K562 (cell line): ENCODE data around the gene SP6. TPM values are rescaled to one million over a fixed set of nuclear protein-coding genes. Genes with fewer than 3 reads are reported as not detected.

Source experiments
- ATAC-seq: fragments of 200-7000 bp; cut with Tn5 transposase; 3 replicates; pipeline ENCODE4 v1.9.1; 2020; ENCODE audit warnings: moderate library complexity
- BruUV-seq: library from RNA; stranded (reverse); fragments of 400-500 nt; replicated peaks from 2 replicates; lab custom pipeline; 2021; lab: Mats Ljungman, UMichigan
- CTCF ChIA-PET: fragments of 300-600 bp; formaldehyde crosslinking; extraction: SDS; loops from one replicate; lab custom pipeline; 2021; ENCODE audit warnings: low intra/inter-chr PET ratio; lab: Yijun Ruan, JAX
- POLR2A ChIA-PET: fragments of 300-600, 350-650 bp; sonication (Branson Sonifier 250); formaldehyde crosslinking; extraction: SDS; loops from one replicate; lab custom pipeline; 2021; ENCODE audit warnings: antibody characterized with exemption, inconsistent platforms; lab: Yijun Ruan, JAX
- DNase-seq, 4 experiments: peaks; one replicate each; pipeline versions ENCODE4 v3.0.0 to v3.0.0-alpha.2; 2011 to 2018; ENCODE audit warnings: low spot score in 3 of 4, mixed read lengths in 3 of 4; ENCODE audit errors: extremely low read depth in 1 of 4
- FAIRE-seq: peaks from 2 replicates; lab custom pipeline; 2011; peaks lifted over from hg19 to GRCh38; lab: Jason Lieb, UNC
- H2AFZ ChIP-seq: 2 replicates; pipeline ENCODE4 v1.6.0; 2011; ENCODE audit warnings: low read depth, low read length, control low read depth, inconsistent platforms
- H3K27ac ChIP-seq: fragments of 200-600 bp; 3 replicates; pipeline ENCODE4 v1.8.0; 2011; ENCODE audit warnings: low read depth, mild to moderate bottlenecking, control low read depth, inconsistent platforms, low read length, moderate library complexity, mixed read lengths; ENCODE audit errors: extremely low read depth
- H3K27me3 ChIP-seq, 2 experiments: fragments of 300-600 bp in 1 of 2; 2 replicates in 1 of 2; 3 replicates in 1 of 2; pipeline versions ENCODE4 v1.6.0 to v1.8.0; 2011; ENCODE audit warnings: inconsistent platforms in 2 of 2, low read length in 2 of 2, mild to moderate bottlenecking in 1 of 2, mixed read lengths in 1 of 2, moderate library complexity in 1 of 2; ENCODE audit not compliant: control insufficient read depth in 2 of 2, insufficient read depth in 2 of 2
- H3K36me3 ChIP-seq: fragments of 300-600 bp; 3 replicates; pipeline ENCODE4 v1.8.0; 2011; ENCODE audit warnings: mild to moderate bottlenecking, low read length, inconsistent platforms; ENCODE audit not compliant: control insufficient read depth, insufficient read depth
- H3K4me1 ChIP-seq, 2 experiments: fragments of 200-600 bp in 1 of 2; replicated peaks in 1 of 2; 2 replicates in 1 of 2; 3 replicates in 1 of 2; pipeline versions ENCODE4 v1.5.1 to v1.8.0; 2011; ENCODE audit warnings: inconsistent platforms in 2 of 2, low read length in 2 of 2, mild to moderate bottlenecking in 1 of 2, mixed read lengths in 1 of 2, moderate library complexity in 1 of 2; ENCODE audit not compliant: control insufficient read depth in 2 of 2, insufficient read depth in 2 of 2
- H3K4me2 ChIP-seq: 2 replicates; pipeline ENCODE4 v1.6.1; 2011; ENCODE audit warnings: low read length, control low read depth, inconsistent platforms, mixed read lengths; ENCODE audit not compliant: insufficient read depth
- H3K4me3 ChIP-seq: fragments of 200-600 bp; sonication (generic), shearing (Covaris generic); 2 replicates; pipeline ENCODE4 v1.5.1; 2016; ENCODE audit warnings: control low read depth, inconsistent platforms
- H3K79me2 ChIP-seq: fragments of 200-600 bp; 3 replicates; pipeline ENCODE4 v1.8.0; 2011; ENCODE audit warnings: low read length, inconsistent platforms; ENCODE audit not compliant: control insufficient read depth, insufficient read depth
- H3K9ac ChIP-seq, 2 experiments: 2 replicates each; pipeline versions ENCODE4 v1.6.0 to v1.6.1; 2011; ENCODE audit warnings: low read depth in 2 of 2, low read length in 2 of 2, control low read depth in 1 of 2, inconsistent platforms in 1 of 2, mild to moderate bottlenecking in 1 of 2, mixed read lengths in 1 of 2; ENCODE audit not compliant: insufficient read depth in 1 of 2
- H3K9me1 ChIP-seq: one replicate; pipeline ENCODE4 v1.6.0; 2011; ENCODE audit warnings: inconsistent platforms, mild to moderate bottlenecking, low read length, moderate library complexity; ENCODE audit not compliant: control insufficient read depth, insufficient read depth
- H3K9me3 ChIP-seq: replicated peaks from 2 replicates; pipeline ENCODE4 v1.5.1; 2011; ENCODE audit warnings: low read depth, low read length, inconsistent platforms; ENCODE audit not compliant: control insufficient read depth, insufficient read depth
- H4K20me1 ChIP-seq: replicated peaks from 2 replicates; pipeline ENCODE4 v1.6.1; 2011; ENCODE audit warnings: low read length, inconsistent platforms, mixed read lengths; ENCODE audit not compliant: control insufficient read depth, insufficient read depth
- HNRNPLL ChIP-seq: fragments of 200-400 bp; formaldehyde crosslinking; IDR thresholded peaks from 2 replicates; pipeline ENCODE4 v1.6.1; 2017; ENCODE audit warnings: low read length, low read depth, mild to moderate bottlenecking; ENCODE audit not compliant: poor library complexity, severe bottlenecking
- NCOA1 ChIP-seq: fragments of 450-650 bp; IDR thresholded peaks from 2 replicates; pipeline ENCODE4 v1.6.1; 2016; ENCODE audit warnings: low read depth
- PKNOX1 ChIP-seq: fragments of 450-650 bp; IDR thresholded peaks from 2 replicates; pipeline ENCODE4 v1.6.1; 2016
- U2AF1 ChIP-seq: fragments of 200-400 bp; formaldehyde crosslinking; optimal IDR thresholded peaks from 2 replicates; pipeline ENCODE3; 2017; ENCODE audit warnings: mild to moderate bottlenecking, low read depth, low read length, moderate library complexity
- WGBS: fragments of 100-300 bp; shearing (Covaris generic); methylation state at CpG from one replicate; pipeline ENCODE4 v1.1.6; 2016; ENCODE audit warnings: low coverage, mixed read lengths; ENCODE audit not compliant: insufficient coverage; ENCODE audit errors: missing lambda C conversion rate; 5-methylcytosine and 5-hydroxymethylcytosine counted together
- in situ Hi-C: fragments of 300-500 bp; cut with MboI; formaldehyde crosslinking; loops from 4 replicates; pipeline ENCODE4 v1.15.0; 2018; ENCODE audit warnings: inconsistent platforms, mixed read lengths
- intact Hi-C: fragments of 100-400 bp; cut with micrococcal nuclease; formaldehyde crosslinking; loops from 2 replicates; pipeline ENCODE4 v1.14.2; 2022
- polyA plus RNA-seq, 8 experiments: library from polyadenylated mRNA; depleted of rRNA in 4 of 8; stranded (reverse) in 5 of 8; unstranded in 3 of 8; fragments of >200 nt; fragmentation: Nextera tagmentation in 2 of 8; fragmentation: Illumina TruSeq in 1 of 8; extraction: Ambion mirVana in 2 of 8; extraction: Trizol in 1 of 8; gene quantifications; 2 replicates each; pipeline versions ENCODE4 v1.2.1 to v1.2.3, GENCODE V29; 2011 to 2014; ENCODE audit warnings: inconsistent platforms in 1 of 8, missing spikeins in 1 of 8
- total RNA-seq, 7 experiments: library from RNA; depleted of rRNA in 6 of 7; stranded (reverse); fragments of >200 nt in 6 of 7; fragmentation: Illumina TruSeq in 2 of 7; extraction: Trizol in 2 of 7; gene quantifications; 2 replicates each; pipeline versions ENCODE4 v1.2.1 to v1.2.3, GENCODE V29; 2011 to 2021; ENCODE audit warnings: low replicate concordance in 1 of 7

The SP6 gene
- total and polyA plus RNA-seq, 9 of the 15 experiments (the other 6 are each of a cell fraction or from before 2014, with no cell fraction given), result 0.11 to 7.9 (median 2.2) TPM

GRCh38 chr17:47884905-47885730, 34.2 kb upstream of the SP6 start:
- DNase-seq (no peak), ATAC-seq (no peak), FAIRE-seq (no peak)
- no TSS peak for BruUV-seq
- TF ChIP-seq PKNOX1, result peak; percentile 51; the same call in 1 of the 2 replicates
- no peak for TF ChIP-seq U2AF1
- no peak for TF ChIP-seq NCOA1
- no peak for TF ChIP-seq HNRNPLL
- Histone ChIP-seq H2AFZ (no peak overlapping the region), H3K9me1 (no peaks in the 10 kb centered on the region), H3K36me3 (no peaks in the 10 kb centered on the region), H3K9ac (peak overlapping the region in 1 of 2 experiments; percentile 73; a peak in 2 of 4 replicates), H3K9me3 (no peaks in the 10 kb centered on the region), H3K4me3 (no peak overlapping the region), H3K79me2 (no peaks in the 10 kb centered on the region), H3K27ac (no peak overlapping the region), H3K27me3 (no peaks in the 10 kb centered on the region; a peak in 1 of 5 replicates), H3K4me1 (peaks cover 29 to 30% of the 10 kb centered on the region in 2 experiments), H3K4me2 (no peak overlapping the region), H4K20me1 (no peaks in the 10 kb centered on the region)
- POLR2A ChIA-PET, result interaction anchor here (0.6 to 2.8 kb wide), 10 partner anchors 9 to 273 kb away, joined by 3 to 18 read pairs (median 4); partner anchors contain the start of genes SCRN2 and SP2
- CTCF ChIA-PET, result no interaction called here
- intact Hi-C loops, result no loop called here
- in situ Hi-C loops, result no loop called here
- 52% methylated on average over 9 of the region's 11 CpGs for WGBS
